Activated CD4-positive, alpha-beta T cell treated with anti-CD3 and anti-CD28 coated beads for 24 hours (primary cell): Measurements from ENCODE around the gene PBLD.
"Not testable (repeated sequence)": the region's sequence is repeated elsewhere in the genome, so short reads cannot be mapped to it uniquely, and the experiment has no call there.

Experiments
- DNase-seq, 2 donors: peaks; one replicate each; pipeline ENCODE4 v3.0.0-alpha.2; 2020; ENCODE audit warnings: low read depth in 2 of 2

The PBLD gene

DNA sequence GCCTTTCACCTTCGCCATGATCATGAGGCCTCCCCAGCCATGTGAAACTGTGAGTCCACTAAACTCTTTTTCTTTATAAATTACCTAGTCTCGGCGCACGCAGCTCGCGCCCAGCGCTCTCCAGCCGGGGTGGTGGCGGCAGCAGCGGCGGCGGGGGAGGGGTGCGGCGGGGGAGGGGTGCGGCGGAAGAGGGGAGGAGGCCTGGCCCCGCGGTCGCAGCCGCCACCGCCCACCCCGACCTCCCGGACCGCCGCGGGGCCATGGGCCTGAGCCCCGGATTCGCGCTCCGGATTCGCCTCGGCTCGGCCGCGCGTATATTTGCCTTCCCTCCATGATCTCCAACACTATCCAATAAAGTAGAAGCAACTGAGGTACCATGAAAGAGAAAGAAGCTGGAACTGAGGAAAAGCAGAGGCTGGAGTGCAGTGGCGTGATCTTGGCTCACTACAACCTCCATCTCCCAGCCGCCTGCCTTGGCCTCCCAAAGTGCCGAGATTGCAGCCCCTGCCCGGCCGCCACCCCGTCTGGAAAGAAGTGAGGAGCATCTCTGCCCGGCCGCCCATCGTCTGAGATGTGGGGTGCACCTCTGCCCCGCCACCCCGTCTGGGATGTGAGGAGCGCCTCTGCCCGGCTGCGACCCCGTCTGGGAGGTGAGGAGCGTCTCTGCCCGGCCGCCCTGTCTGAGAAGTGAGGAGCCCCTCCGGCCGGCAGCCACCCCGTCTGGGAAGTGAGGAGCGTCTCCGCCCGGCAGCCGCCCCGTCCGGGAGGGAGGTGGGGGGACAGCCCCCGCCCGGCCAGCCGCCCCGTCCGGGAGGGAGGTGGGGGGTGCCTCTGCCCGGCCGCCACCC, 53.6 kb downstream of the PBLD start:
- not testable (repeated sequence) for DNase-seq

DNA sequence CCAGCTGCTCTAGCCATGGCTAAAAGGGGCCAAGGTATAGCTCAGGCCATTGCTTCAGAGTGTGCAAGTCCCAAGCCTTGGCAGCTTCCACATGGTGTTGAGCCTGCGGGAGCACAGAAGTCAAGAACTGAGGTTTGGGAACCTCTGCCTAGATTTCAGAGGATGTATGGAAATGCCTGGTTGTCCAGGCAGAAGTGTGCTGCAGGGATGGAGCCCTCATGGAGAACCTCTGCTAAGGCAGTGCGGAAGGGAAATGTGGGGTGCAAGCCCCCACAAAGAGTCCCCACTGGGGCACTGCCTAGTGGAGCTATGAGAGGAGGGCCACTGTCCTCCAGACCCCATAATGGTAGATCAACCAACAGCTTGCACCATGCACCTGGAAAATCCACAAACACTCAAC, 54.9 kb downstream of the PBLD start:
- not testable (repeated sequence) for DNase-seq

DNA sequence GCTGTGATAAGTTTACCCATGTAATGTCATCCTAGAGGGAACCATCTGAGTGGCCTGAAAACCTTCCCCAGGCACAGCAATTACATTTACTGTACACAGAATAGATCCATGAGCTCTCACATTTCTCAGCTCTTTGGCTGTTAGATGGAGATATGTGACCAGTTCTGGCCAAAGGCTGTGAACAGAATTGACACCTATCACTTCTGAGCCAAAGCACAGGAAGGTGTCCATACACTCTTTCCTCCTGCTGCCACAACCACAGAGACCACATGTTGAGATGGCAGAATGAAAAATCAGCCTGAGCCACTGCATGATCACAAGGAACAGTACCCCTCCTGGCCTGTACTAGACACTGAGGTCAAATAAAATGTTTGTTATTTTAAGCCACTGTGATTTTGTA, 56.5 kb downstream of the PBLD start:
- no peak for DNase-seq

DNA sequence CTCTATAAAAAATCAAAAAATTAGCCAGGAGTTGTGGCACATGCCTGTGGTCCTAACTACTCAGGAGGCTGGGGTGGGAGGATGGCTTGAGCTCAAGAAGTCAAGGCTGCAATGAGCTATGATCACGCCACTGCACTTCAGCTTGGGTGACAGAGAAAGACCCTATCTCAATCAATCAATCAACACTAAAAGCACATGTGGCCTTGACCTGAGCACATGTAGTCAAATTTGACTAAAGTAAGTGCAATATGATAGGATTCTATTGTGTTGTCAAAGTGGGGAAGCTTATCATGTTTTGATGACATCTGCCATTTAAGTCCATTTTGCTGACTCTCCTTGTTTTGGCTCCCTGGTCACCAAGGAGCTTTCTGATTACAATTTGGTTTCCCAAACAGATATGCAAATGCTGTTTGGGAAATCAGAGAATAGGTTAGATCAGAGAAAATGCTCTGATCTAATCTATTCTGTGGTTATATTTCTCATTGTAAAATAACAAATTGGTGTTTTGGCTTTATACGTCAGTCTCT, 57.1 kb downstream of the PBLD start:
- DNase-seq = no peak

DNA sequence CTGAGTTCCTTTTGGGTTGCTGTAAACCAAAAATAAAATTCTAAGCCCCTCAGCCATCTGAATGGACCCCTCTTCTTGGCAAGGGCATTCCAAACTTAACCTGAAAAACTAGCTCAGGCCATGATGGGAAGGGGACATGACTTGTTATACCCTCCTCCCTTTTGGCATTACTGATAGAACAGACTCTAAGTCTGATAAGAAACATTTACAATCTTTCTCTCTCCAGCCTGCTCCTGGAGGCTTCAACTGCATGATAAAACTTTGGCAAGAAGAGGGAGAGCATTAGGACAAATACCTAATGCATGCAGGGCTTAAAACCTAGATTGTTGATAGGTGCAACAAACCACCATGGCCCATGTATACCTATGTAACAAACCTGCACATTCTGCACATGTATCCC, 59.9 kb downstream of the PBLD start:
- no peak for DNase-seq

DNA sequence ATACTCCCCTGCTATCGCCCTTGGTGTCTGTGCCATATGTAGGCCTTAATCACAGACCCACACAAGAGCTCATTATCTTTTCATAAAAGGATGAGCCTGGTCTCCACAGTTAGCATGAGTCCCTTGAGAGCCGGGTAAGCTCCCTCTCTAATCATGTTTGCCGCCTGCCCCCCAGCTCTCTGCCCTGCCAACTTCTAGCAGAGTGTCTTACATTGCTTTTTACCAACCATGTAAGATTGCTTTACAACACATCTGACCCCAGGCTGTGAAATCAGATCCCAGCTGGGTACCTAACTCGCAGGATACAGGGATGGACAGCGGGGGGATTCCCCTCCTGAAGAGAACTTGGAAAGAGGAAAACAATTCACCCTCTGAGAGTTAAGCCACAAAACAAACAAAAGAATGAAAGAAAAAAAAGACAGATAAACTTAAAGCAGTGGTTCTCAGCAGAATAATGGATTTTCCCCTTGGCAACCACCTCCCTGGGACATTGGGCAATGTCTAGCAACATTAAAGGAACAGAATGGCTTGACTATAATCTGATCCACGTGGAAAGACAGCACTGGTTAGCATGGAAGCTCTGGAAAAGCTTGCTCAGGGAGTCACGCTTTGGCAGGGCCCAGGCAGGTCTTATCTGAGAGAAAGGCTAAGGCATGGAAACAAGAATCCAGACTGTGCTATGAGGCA, 61.4 kb downstream of the PBLD start:
- no peak for DNase-seq

DNA sequence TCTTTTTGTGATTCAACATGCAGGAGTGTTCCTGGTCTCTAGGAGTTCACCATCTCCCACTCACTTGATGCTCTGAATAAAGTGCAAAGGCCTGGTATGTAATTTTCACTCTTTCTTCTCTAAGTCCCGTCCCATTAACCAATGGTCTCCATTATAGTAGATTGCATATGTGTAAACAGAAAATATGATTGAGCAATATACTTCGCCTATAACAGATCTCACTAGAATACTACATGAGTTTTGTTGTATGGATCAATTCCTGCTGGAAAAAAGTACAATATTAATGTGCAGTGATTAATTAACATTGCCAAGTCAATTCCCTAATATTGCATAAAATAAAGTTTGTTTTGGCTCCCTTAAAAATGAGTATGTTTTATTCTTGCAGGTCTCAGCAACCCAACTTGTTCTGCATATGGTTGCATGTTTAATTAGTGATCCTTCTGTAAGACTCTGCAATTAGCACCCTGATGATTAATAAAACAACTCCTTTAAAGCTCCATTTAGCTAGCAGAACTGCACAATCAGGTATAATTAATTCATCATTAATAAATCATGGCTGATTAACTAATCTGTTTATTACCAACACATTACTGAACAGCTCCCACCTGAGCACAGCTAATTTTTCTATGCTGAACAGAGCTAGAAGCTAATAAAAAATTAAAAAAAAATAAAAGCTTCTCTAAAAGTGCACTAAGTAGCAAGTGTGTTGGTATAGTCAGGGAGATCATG, 63.0 kb downstream of the PBLD start:
- DNase-seq = no peak

DNA sequence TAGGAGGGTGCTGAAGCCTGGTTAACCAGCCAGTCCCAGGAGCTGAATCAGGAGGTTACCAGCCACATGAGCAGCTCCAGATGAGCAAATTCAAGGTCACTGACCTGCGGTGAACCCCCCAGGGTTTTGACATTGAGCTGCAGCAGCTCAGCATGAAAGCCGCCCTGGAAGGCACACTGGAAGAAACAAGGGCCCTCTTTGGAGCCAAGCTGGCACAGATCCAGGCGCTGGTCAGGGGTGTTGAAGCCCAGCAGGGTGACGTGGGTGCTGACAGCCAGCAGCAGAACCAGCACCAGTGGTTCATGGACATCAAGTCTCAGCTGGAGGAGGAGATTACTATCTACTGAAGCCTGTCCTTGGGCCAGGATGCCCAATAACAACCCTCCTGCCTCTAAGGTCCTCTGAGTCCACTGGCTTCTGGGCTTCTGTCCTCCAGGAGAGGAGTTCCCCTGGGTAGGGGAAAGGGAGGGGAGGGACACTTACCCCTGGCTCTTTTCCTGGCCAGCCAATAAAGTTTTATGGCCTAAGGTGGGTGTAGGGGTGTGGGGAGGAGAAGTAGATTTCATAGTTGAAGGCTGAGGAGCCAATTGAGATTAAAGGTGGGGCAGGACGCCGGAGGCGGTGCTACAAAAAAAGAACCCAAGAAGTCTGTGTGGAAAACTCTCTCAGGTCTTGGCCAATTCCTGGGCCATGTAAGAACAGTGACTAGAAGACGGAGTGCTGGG, 71.4 kb downstream of the PBLD start:
- no peak for DNase-seq

DNA sequence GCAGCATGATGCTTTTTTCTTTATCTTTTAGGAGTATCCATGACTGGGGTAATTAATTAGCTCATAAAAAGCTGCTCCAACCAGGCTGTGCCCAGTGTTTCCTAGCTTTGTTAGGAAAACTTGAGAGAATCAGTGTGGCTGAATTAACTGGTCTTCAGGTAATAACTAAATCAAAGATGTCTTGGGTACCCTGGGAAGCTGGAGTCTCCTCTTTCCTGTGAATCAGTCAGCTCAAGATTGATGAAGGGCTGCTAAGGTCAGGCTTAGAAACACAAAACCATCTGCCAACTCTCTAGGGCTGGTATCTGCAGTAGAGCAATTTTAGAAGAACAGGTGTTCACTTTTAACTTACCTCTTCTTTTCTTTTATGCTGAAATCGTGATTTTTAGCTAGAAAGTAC, 79.4 kb downstream of the PBLD start:
- DNase-seq = no peak

DNA sequence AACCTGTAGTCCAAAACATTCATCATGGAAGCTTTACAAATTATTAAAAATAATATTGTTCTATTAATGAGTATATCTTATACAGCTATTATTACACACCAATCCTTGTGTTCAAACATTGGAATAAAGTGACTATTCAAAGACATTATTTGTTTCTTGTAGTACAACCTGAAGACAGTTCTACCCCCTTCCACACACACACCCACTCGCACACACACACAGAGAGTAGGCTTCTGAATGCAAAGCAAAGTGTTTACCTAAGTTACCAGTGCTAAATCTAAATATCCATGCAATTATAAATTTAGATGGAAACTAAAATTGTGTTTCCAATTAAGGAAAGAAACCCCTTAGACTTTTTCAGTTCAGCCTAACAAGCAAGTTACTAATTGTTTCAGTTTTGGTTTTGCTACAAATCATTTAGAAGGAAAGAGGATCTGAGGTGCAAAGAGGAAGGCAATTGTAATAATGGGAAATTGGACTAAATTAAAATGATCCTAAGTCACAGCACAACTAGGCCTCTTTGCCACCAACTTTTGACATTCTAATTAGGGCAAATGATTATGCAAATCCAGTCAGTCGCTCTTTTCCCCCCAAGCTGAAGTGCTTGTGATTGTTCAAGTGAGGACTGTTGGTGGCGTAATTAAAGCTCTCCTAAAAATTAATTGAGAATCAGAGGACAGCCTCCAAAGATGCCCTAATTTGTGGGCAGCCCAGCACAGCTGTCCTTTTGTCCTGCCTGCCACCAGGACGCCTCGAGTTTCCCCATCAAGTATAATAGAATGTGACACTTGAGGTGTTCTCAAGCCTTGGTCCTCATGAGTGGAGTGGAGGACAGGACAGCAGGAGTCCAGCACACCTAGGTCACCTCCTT, 80.9 kb downstream of the PBLD start:
- DNase-seq = no peak

DNA sequence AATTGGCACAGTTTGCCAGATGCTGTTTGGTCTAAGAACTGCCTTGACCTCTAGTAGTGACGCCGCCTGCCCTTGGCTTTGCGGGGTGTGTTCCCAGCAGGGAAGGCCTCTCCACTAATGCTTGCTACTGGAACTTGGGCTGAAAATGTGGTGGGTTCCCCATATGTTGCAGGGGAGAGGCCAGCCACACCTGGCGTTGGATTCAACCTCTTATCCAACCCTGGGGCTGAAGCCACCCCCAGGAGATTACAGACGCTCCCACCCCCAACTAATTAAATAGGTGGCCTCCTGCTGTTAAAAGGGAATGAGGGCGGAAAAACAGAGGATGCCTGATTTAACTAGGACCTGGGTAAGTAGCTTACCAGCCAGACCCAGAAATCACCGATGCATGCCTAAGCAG, 81.6 kb downstream of the PBLD start:
- DNase-seq = no peak

DNA sequence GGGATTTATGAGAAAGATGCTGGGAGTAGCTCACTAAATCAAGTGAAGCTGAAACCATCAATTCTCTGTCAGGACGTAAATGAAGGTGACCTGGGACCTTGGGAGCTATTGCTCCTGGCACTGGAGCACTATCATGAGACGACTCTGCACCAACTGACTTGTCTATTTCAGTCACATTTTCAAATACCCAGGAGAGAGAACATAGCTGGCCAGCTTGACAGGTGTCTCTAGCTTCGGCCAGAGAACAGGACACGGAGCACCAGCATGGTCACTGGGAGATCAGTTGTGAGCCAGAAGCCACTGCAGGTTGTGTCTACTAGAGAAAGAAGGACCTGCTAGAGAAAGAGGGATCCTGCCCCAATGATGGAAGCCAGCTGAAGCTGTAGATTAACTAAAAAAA, 83.4 kb downstream of the PBLD start:
- no peak for DNase-seq

DNA sequence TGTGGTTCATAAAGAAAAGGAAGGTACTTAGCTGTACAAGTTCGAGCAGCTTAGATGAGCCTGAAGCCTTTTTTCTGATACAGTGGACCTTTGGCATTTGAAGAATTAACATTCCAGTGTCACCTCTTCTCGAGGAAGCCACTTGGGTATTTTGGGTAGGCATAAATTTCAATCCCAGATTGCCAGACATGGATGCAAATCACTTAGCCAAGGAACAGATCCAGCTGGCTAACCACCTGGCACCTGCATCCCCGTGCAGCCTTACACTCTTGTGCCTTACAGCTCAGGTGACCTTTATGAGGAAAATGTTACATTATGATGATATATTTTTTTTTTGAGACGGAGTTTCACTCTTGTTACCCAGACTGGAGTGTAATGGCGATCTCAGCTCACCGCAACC, 84.8 kb downstream of the PBLD start:
- no peak for DNase-seq

DNA sequence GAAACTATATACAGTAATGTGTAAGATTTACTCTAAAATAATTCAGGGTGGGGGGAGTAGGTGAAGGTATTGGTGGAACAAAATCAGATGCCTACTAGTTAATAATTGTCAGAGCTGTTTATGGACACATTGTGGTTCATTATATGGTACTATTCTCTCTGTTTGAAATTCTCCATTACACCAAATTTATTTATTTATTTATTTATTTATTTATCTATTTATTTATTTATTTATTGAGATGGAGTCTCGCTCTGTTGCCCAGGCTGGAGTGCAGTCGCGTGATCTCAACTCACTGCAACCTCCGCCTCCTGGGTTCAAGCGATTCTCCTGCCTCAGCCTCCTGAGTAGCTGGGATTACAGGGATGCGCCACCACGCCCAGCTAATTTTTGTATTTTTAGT, 86.3 kb downstream of the PBLD start:
- DNase-seq = not testable (repeated sequence)

DNA sequence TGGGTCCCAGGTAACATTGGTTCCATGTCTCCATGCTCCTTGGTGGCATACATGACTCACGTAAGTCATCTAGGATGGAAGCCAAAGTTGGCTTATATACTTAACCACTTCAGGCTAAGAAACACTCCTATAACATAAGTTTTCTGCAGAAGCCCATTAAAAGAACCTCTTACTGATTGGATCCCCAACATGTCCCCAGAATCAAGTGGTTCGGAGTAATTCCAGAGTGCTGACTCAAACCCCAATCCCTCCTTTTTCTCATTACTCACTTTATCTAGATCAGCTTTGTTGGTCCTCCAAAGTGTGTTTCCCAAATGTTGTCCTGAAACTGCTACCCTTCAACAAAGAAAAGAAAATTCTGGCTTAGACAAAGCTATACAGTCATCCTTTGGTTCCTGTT, 90.7 kb downstream of the PBLD start:
- no peak for DNase-seq

DNA sequence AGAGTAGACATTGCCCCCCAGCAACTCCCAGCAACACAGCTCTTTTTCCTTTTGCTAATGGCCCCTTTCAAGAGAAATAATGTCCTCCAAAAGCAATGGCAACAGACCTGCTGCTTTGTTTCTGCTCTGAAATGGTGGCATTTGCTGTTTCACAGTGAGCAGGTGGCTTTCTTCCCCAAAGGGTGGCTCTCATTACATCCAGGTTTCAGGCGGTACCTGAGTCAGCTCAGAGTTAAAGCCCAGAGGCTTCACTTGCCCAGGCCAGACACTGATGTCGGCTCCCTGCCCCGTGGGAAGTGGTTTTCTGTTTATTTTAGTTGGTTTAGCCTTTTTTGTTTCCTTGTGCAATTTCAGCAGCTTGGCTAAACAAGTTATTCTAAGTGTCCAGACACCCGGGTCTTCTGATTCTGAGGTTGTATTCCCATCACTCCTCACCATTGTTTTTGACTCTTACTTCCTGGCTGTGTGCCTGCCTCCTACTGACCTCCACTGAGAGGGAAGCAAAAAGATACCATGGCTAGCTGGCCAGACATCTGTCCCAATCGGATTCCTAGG, 93.1 kb downstream of the PBLD start:
- no peak for DNase-seq

DNA sequence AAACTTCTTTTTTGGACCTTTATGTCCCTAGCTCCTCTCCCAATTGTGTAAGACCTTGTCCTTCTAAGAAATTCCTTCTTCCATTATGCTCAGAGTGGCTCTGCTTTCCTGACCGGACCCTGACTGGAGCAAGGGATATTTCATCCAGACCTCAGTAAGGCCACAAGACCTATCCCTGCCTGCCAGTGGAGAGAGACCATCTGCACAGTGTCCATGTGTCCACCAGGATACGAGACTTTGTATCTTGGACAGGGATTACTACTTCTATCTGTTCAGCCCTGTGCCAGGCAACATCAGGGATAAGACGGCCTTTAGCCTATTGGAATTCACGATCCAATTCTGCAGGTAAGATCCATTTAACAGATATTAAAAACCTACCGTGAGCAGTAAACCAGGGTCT, 93.7 kb downstream of the PBLD start:
- DNase-seq = no peak

DNA sequence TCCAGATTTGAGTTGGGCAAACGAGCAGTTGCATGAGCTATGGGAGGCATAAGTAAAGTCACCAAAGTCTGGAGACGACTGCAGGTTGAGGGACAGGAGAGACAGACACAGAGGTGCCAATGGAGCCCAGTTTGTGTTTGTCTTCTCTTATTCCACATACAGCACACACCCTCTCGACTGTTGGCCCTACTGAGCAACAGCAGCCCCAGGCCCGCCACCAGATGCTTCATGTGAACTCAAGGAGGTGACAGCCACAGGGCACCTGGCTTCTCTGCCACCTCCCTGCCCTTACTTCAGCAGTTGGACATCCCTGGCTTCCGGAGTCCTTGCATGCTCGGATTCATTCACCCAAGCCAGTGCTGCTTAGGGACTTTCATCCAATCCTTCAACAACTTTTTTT, 94.4 kb downstream of the PBLD start:
- DNase-seq = no peak

DNA sequence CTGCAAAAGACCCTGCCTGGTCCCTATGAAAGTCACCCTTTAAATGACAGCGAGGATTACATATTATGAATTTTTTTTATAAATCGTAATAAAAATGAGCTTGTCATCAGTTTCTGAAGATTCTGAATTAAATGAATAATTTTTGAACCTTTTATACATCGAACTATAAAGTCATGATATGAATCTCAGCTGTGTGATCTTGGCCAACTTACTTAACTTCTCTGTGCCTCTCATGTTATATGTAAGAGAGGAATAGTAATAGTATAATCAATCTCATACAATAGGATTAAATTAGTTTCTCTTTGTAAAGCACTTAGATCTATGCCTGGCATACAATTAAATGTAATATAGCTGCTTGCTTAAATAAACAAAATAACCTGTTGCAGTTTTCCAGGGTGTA, 95.6 kb downstream of the PBLD start:
- no peak for DNase-seq

DNA sequence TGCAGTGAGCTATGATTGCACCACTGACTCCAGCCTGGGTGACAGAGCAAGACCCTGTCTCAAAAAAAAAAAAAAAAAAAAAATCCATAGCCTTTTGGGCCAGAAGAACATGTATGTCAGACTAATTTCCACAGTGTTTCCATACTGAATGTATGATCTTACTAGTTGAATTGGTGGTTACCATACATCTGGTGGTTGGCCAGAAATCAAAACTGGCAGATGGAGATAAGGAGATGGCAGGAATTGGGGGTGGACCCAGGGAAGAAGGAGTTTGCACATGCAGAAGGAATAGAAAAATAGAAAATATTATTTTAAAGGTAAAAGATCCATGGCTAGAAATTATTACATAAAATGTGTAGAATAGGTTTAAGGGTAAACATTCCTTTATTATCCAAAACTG, 97.1 kb downstream of the PBLD start:
- DNase-seq = no peak

DNA sequence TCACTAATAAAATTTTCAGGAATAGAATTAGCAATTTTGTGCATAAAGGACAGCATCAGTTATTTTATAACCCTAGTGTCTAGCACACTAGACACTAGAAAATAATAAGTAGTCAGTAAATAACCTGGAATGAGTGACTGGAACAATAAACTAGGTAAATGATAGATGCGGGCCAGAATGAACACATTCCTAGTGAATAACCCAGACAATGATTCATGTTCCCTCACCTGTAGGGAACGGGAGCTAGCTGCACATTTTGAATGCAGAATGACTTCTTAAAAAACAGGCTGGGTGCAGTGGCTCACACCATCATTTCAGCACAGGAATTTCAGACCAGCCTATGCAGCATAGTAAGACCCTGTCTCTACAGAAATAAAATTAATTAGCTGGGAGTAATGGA, 97.6 kb downstream of the PBLD start:
- no peak for DNase-seq
